Stimulated activated naive CD4-positive, alpha-beta T cell treated with Interleukin-2 at 50 U/mL for 16 hours (primary cell): ENCODE data around the gene C6orf52.
"Not testable (repeated sequence)": the region's sequence is repeated elsewhere in the genome, so short reads cannot be mapped to it uniquely, and the experiment has no call there.

Experiments
- DNase-seq: peaks from one replicate; lab custom pipeline; 2025; lab: John Stamatoyannopoulos, UW

C6orf52 gene

GRCh38 chr6:10694302-10695085 lies at the start of gene C6orf52, which contains the start of gene PAK1IP1:
Gene C6orf52, minus strand, starts transcription at chr6:10694616. Its CDS starts 7,066 bp downstream, at chr6:10687550.
Gene PAK1IP1, plus strand, starts transcription at chr6:10694972. Its CDS starts 14 bp downstream, at chr6:10694986.
- DNase-seq: peak; percentile 93

DNA sequence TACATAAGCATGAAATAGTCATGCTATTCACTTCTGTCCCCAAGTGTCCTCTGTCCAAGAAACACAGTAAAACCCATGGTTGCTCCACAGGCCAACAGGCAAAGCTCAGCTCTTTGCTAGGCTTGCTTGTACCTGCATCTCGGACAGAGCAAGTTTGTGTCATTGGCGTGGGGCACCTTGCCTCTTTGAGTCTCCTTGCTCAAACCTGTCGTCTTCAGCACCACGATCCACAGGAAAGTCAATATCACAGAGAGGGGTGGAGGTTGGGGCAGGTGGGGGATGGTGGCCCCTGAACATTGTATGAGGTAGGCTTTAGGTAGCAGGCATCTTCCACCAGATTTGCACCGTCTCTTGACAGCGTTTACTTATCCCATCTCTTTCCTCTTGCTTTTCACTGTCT lies 49.1 kb upstream of the C6orf52 start:
- no peak for DNase-seq

DNA sequence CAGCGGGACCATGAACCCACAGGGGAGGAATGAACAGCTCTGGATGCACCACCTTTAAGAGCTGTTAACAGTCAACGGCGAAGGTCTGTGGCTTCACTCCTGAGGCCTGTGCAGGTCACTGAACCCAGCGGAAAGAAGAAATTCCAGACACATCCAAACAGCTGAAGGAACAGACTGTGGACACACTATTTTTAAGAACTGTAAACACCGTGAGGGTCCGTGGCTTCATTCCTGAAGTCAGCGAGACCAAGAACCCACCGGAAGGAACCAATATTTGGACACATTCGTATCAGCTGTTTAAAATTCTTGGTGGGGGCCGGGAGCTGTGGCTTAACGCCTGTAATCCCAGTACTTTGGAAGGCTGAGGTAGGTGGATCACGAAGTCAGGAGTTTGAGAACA lies 47.8 kb upstream of the C6orf52 start:
- DNase-seq: no peak

DNA sequence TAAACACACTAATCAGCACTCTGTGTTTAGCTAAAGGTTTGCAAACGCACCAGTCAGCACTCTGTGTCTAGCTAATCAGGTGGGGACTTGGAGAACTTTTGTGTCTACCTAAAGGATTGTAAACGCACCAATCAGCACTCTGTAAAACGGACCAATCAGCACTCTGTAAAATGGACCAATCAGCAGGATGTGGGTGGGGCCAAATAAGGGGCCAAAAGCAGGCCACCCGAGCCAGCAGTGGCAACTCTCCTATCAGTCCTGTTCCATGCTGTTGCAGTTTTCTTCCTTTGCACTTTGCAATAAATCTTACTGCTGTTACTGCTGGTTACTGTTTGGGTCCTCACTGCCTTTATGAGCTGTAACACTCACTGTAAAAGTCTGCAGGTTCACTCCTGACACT lies 47.2 kb upstream of the C6orf52 start:
- DNase-seq: not testable (repeated sequence)

DNA sequence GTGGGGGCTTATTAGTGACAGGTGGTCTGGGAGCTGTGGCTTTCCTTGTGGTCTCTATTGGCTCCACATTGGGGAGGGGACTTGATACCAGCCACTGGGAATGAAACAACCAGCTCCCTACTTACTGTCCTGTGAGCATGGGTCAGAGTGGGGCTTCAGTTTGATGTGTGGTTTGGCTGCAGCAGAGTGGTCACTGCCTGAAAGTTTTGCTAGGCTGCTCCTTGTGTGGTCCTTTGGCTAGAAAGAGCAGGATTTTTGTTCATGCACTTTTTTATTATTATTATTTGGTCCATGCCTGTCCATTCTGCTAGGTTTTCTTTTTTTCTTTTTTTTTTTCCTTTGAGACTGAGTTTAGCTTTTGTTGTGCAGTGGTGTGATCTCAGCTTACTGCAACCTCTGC lies 45.6 kb upstream of the C6orf52 start:
- DNase-seq: no peak

- DNase-seq: no peak
Observed at GRCh38 chr6:10736731-10737130, 42.3 kb upstream of the C6orf52 start.

GRCh38 chr6:10733863-10734262 lies 39.4 kb upstream of the C6orf52 start:
- no peak for DNase-seq

DNA sequence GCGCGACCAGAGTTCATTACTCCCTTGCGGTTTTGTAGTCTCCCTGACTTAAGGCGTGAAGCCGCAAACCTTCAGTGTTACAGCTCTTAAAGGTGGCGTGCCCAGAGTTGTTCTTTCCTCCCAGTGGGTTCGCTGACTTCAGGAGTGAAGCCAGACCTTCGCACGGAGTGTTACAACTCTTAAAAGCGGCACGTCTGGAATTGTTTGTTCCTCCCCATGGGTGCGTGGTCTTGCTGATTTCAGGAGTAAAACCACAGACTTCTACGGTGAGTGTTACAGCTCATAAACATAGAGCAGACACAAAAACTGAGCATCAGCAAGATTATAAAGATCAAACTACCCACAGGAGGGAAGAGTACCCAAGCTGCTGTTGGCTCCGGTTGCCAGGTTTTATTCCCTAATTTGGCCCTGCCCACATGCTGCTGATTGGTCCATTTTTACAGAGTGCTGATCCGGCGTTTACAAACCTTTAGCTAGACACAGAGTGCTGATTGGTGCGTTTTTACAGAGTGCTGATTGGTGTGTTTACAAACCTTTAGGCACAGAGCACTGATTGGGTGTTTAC lies 38.8 kb upstream of the C6orf52 start:
- DNase-seq: no peak

GRCh38 chr6:10730254-10730653 lies 35.8 kb upstream of the C6orf52 start:
- no peak for DNase-seq

GRCh38 chr6:10725716-10726115 lies 31.3 kb upstream of the C6orf52 start:
- no peak for DNase-seq

DNA sequence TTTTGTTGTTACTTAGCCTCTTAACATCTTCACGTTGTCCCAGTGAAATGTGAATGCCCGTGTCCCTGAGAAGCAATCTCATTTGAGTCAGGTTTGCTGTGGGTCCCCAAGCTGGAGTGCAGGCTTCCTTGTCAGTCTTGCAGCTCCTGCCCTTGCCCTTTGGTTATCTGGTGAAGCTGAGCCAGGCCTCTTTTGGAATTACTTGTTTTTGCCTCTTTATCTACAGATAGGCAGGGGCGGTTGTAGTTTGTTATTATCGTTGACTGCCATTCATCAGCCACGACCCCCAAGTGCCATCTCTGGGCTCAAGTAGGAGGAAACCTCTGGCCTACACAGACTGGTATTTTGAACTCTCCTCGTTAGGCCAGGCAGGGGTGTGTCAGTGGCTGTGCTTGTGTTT lies 30.6 kb upstream of the C6orf52 start:
- DNase-seq: no peak

- DNase-seq: no peak
Observed at GRCh38 chr6:10723567-10723881, 29.1 kb upstream of the C6orf52 start.

DNA sequence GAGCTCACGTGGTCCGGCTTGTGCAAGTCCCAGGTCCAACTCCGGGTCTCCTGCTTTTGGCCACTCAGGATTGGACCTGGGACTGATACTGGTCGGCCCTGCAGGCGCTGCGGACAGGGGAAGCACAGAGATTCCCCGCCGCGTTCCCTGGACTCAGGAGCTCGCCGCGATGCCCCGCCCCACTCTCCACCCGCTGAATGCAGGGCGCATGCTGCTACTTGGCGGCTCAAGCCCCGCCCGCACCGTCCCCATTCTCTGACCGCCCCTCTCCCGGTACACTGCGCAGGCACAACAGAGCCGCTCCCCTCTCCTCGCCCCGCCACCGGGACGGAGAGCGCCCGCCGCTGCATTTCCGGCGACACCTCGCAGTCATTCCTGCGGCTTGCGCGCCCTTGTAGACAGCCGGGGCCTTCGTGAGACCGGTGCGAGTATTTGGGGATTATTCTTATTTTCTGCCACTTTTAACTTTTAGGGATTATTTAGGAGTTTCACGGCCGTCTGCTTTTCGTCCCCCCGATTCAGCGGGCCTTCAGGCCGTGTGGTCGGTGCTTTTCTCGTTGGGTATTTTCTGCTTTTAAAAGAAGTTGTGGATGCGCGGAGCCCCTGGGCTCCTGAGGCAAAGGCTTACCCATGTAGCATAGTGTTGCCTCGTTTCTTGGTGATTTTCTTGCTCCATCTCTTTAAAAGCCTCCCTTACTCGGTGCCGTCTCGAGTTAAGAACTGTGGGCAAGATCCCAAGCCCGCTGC lies 28.6 kb upstream of the C6orf52 start, which contains the start of gene TMEM14C:
Gene TMEM14C (plus strand): TSS at position 251 of the 747 bp plus-strand sequence. CDS start 1,544 bp downstream, outside the sequence.
- DNase-seq: peak; percentile 87

GRCh38 chr6:10722570-10722819 lies 28.1 kb upstream of the C6orf52 start:
- DNase-seq: no peak

DNA sequence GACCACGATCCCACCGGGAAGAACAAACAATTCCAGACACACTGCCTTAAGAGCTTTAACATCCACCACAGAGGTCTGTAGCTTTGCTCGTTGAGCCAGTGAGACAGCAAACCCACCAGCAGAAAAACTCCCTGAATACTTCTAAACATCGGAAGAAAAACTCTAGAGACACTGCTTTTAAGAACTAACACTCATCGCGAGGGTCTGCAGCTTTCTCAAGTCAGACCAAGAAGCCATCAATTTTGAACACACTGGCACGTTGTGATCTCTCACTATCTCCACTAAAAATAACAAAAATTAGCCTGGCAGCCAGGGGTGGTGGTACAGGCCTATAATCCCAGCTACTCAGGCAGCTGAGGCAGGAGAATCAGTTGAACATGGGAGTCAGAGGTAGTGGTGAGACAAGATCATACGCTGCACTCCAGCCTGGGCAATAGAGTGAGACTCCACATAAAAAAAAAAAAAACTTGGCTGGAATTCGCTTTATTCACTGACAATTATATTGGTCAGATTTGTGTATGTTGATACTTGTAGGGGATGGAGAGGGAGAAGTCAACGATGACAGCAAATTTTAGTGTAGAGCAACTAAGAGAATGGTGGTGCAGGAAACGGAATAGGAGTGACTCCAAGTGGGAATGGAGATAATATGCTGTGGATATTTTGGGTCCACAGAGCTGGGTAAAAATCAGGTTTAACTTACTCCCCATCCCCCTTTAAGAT lies 27.6 kb upstream of the C6orf52 start:
- no peak for DNase-seq

DNA sequence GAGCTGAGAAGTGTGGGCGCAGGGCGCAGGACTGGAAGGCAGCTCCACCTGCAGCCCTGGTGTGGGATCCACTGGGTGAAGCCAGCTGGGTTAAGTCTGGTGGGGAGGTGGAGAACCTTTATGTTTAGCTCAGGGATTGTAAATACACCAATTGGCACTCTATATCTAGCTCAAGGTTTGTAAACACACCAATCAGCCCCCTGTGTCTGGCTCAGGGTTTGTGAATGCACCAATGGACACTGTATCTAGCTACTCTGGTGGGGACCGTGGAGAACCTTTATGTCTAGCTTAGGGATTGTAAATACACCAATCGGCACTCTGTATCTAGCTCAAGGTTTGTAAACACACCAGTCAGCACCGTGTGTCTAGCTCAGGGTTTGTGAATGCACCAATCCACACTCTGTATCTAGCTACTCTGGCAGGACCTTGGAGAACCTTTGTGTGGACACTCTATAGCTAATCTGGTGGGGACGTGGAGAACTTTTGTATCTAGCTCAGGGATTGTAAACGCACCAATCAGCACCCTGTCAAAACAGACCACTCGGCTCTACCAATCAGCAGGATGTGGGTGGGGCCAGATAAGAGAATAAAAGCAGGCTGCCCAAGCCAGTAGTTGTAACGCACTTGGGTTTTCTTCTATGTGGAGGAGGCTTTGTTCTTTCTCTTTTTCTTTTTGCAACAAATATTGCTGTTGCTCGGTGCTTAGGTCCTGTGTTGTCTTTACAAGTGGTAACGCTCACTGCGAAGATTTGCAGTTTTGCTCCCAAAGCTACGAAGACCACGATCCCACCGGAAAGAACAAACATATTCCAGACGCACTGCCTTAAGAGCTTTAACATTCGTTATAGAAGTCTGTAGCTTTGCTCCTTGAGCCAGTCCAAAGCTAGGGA lies 26.8 kb upstream of the C6orf52 start:
- DNase-seq: not testable (repeated sequence)

DNA sequence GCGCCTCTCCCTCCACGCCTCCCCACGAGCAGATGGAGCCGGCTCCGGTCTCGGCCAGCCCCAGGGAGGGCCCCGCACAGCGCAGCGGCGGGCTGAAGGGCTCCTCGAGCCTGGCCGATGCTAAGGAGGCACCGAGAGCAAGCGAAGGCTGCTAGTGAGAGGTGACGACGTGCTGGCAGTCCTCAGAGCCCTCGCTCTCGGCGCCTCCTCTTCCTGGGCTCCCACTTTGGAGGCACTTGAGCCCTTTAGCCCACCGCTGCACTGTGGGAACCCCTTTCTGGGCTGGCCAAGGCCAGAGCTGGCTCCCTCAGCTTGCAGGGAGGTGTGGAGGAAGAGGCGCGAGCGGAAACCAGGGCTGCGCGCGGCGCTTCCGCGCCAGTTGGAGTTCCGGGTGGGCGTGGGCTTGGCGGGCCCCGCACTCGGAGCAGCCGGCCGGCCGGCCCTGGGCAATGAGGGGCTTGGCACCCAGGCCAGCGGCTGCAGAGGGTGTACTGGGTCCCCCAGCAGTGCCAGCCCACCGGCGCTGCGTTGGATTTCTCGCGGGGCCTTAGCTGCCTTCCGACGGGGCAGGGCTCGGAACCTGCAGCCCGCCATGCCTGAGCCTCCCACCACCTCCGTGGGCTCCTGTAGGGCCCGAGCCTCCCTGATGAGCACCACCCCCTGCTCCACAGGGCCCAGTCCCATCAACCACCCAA lies 26.0 kb upstream of the C6orf52 start:
- DNase-seq: peak; percentile 40

- DNase-seq: no peak
Observed at GRCh38 chr6:10719964-10720264, 25.5 kb upstream of the C6orf52 start.

- DNase-seq: peak; percentile 7
Observed at GRCh38 chr6:10719296-10719963, 25.0 kb upstream of the C6orf52 start.

GRCh38 chr6:10713962-10714361 lies 19.5 kb upstream of the C6orf52 start:
- DNase-seq: no peak

DNA sequence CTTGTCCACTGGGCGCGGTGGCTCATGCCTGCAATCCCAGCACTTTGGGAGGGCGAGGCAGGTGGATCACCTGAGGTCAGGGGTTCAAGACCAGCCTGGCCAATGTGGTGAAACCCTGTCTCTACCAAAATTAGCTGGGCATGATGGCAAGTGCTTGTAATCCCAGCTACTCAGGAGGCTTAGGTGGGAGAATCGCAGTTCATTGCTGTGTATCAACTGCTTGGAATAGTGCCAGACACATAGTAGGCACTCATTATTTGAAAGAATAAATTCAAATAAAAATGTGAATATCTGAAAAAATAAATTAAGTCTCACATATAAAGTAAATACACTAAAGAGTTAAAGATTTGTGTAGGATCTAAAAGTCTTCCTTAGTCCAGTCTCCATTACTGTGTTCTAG lies 2.2 kb upstream of the C6orf52 start:
- DNase-seq: no peak
